ENCODE measurements around the gene ITM2A.

The ITM2A gene

DNA sequence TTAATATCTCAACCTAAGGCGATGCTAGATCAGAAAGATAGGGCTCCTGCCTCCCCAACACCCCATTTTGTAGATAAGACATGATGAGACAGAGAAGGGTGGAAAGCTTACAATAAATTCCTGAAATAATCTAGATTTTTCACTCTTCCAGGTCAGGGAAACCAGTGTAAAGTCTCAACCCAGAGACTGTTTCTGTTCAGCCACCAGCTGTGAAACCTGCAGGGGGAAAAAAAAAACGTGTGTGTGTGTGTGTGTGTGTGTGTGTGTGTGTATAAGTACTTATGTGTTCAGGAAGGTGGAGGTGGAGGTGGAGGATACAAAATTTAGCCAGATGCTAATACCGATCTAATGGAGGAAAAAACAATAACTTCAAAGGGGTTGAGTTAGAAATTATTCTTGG lies 773 bp upstream of the ITM2A start:
- no peak for TF ChIP-seq EZH2 (IDR thresholded peaks at IDR 0.05; ENCODE audit: borderline replicate concordance, low read depth, low read length, severe bottlenecking)
- TF ChIP-seq, protein P1, sequence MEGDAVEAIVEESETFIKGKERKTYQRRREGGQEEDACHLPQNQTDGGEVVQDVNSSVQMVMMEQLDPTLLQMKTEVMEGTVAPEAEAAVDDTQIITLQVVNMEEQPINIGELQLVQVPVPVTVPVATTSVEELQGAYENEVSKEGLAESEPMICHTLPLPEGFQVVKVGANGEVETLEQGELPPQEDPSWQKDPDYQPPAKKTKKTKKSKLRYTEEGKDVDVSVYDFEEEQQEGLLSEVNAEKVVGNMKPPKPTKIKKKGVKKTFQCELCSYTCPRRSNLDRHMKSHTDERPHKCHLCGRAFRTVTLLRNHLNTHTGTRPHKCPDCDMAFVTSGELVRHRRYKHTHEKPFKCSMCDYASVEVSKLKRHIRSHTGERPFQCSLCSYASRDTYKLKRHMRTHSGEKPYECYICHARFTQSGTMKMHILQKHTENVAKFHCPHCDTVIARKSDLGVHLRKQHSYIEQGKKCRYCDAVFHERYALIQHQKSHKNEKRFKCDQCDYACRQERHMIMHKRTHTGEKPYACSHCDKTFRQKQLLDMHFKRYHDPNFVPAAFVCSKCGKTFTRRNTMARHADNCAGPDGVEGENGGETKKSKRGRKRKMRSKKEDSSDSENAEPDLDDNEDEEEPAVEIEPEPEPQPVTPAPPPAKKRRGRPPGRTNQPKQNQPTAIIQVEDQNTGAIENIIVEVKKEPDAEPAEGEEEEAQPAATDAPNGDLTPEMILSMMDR (IDR thresholded peaks at IDR 0.05; ENCODE audit: borderline replicate concordance, extremely low read depth, low read length, poor library complexity, severe bottlenecking), result no peak
- H3K79me2 ChIP-seq (ENCODE audit: insufficient read depth, low read length), result no peaks in the 10 kb centered on the region
- H4K20me1 ChIP-seq (ENCODE audit: insufficient read depth, low read length), result no peaks in the 10 kb centered on the region
- H3K9me3 ChIP-seq (ENCODE audit: insufficient read depth, low read length, severe bottlenecking), result no peaks in the 10 kb centered on the region
- no peak overlapping the region for H2AFZ ChIP-seq (ENCODE audit: low read depth, low read length)
- ATAC-seq (ENCODE audit: insufficient read depth, low read depth), result no peak
- no peak for DNase-seq
- H3K27ac ChIP-seq (ENCODE audit: low read length), result no peak overlapping the region
- H3K36me3 ChIP-seq (ENCODE audit: insufficient read depth, low read length), result no peaks in the 10 kb centered on the region
- no peak overlapping the region for H3K4me3 ChIP-seq (ENCODE audit: low read depth in 1 of 2, low read length in 2 of 2)
- H3K27me3 ChIP-seq (ENCODE audit: insufficient read depth, low read length, poor library complexity), result no peaks in the 10 kb centered on the region
- H3K4me1 ChIP-seq (ENCODE audit: insufficient read depth, low read length), result no peaks in the 10 kb centered on the region
- no peak overlapping the region for H3K4me2 ChIP-seq (ENCODE audit: insufficient read depth, low read length)
- no peak overlapping the region for H3K9ac ChIP-seq (ENCODE audit: low read depth, low read length)

DNA sequence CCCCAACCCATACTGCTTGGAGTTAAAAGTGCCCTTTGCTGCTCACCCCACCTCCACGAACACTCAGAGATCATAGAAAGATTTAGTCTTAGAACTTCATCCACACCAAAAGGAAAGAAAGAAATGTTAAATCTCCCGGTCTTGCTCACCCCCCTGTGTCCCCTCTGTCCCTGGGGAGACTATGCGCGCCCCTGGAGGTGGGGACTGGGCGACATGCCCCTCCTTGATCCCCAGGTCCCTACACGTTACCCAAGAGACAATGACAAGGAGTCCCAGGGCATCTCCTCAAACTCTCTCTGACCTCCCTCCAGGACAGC lies 620 bp downstream of the ITM2A start:
- TF ChIP-seq, protein P1 (IDR thresholded peaks at IDR 0.05; ENCODE audit: borderline replicate concordance, extremely low read depth, low read length, poor library complexity, severe bottlenecking), result no peak
- TF ChIP-seq EZH2 (IDR thresholded peaks at IDR 0.05; ENCODE audit: borderline replicate concordance, low read depth, low read length, severe bottlenecking), result no peak
- no peak for DNase-seq
- H3K9ac ChIP-seq (ENCODE audit: low read depth, low read length), result no peak overlapping the region
- no peaks in the 10 kb centered on the region for H3K79me2 ChIP-seq (ENCODE audit: insufficient read depth, low read length)
- no peak for ATAC-seq (ENCODE audit: insufficient read depth, low read depth)
- no peaks in the 10 kb centered on the region for H3K36me3 ChIP-seq (ENCODE audit: insufficient read depth, low read length)
- no peak overlapping the region for H3K4me2 ChIP-seq (ENCODE audit: insufficient read depth, low read length)
- no peak overlapping the region for H3K4me3 ChIP-seq (ENCODE audit: low read depth in 1 of 2, low read length in 2 of 2)
- no peak overlapping the region for H2AFZ ChIP-seq (ENCODE audit: low read depth, low read length)
- no peaks in the 10 kb centered on the region for H3K9me3 ChIP-seq (ENCODE audit: insufficient read depth, low read length, severe bottlenecking)
- no peaks in the 10 kb centered on the region for H3K4me1 ChIP-seq (ENCODE audit: insufficient read depth, low read length)
- no peaks in the 10 kb centered on the region for H4K20me1 ChIP-seq (ENCODE audit: insufficient read depth, low read length)
- H3K27ac ChIP-seq (ENCODE audit: low read length), result no peak overlapping the region
- H3K27me3 ChIP-seq (ENCODE audit: insufficient read depth, low read length, poor library complexity), result no peaks in the 10 kb centered on the region

DNA sequence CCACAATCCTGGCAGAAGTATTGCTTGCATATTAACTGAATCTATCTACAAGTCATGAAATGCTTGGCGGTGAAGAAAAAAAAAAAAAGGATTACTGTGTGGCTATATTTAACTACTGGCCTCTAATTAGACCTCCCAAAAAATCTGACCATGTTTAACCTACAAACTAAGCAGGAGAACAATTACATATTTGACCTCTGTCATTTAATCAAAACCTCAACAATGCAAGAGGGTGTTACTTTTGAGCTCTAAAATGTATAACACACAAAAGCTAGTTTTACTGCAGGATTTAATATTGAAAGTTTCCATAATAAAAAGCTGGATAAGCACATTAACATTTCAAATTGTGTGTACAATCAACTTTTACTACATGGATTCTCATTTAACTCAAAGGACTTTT lies 1.5 kb downstream of the ITM2A start:
- H3K27ac ChIP-seq (ENCODE audit: low read length), result no peak overlapping the region
- no peaks in the 10 kb centered on the region for H3K79me2 ChIP-seq (ENCODE audit: insufficient read depth, low read length)
- H3K36me3 ChIP-seq (ENCODE audit: insufficient read depth, low read length), result no peaks in the 10 kb centered on the region
- H4K20me1 ChIP-seq (ENCODE audit: insufficient read depth, low read length), result no peaks in the 10 kb centered on the region
- ATAC-seq (ENCODE audit: insufficient read depth, low read depth) (no peak), DNase-seq (no peak)
- TF ChIP-seq, protein P1 (IDR thresholded peaks at IDR 0.05; ENCODE audit: borderline replicate concordance, extremely low read depth, low read length, poor library complexity, severe bottlenecking), result no peak
- no peak for TF ChIP-seq EZH2 (IDR thresholded peaks at IDR 0.05; ENCODE audit: borderline replicate concordance, low read depth, low read length, severe bottlenecking)
- no peaks in the 10 kb centered on the region for H3K27me3 ChIP-seq (ENCODE audit: insufficient read depth, low read length, poor library complexity)
- no peak overlapping the region for H3K4me2 ChIP-seq (ENCODE audit: insufficient read depth, low read length)
- H3K9me3 ChIP-seq (ENCODE audit: insufficient read depth, low read length, severe bottlenecking), result no peaks in the 10 kb centered on the region
- no peak overlapping the region for H2AFZ ChIP-seq (ENCODE audit: low read depth, low read length)
- no peaks in the 10 kb centered on the region for H3K4me1 ChIP-seq (ENCODE audit: insufficient read depth, low read length)
- no peak overlapping the region for H3K9ac ChIP-seq (ENCODE audit: low read depth, low read length)
- H3K4me3 ChIP-seq (ENCODE audit: low read depth in 1 of 2, low read length in 2 of 2), result no peak overlapping the region

DNA sequence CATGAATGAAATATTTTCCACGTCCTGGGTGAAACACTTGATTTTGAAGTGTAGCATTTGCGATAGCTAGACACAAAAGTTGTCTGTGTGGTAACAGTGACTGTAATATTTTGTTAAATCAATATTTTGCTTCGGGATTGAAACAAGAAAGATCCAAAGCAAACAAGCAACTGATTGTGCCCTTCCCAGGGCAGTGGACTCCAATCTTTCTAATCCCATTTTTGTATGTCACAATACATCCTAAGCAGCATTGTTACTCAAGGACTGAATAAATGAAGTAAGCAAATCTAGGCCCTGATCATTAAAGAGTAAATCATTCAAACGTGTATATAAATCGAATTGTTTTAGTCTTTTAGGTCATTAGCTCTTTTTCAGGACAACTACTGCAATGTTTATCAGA lies 2.8 kb downstream of the ITM2A start:
- H3K36me3 ChIP-seq (ENCODE audit: insufficient read depth, low read length), result no peaks in the 10 kb centered on the region
- no peaks in the 10 kb centered on the region for H4K20me1 ChIP-seq (ENCODE audit: insufficient read depth, low read length)
- no peaks in the 10 kb centered on the region for H3K9me3 ChIP-seq (ENCODE audit: insufficient read depth, low read length, severe bottlenecking)
- H3K79me2 ChIP-seq (ENCODE audit: insufficient read depth, low read length), result no peaks in the 10 kb centered on the region
- ATAC-seq (ENCODE audit: insufficient read depth, low read depth) (no peak), DNase-seq (no peak)
- no peak overlapping the region for H2AFZ ChIP-seq (ENCODE audit: low read depth, low read length)
- no peak overlapping the region for H3K4me3 ChIP-seq (ENCODE audit: low read depth in 1 of 2, low read length in 2 of 2)
- H3K4me2 ChIP-seq (ENCODE audit: insufficient read depth, low read length), result no peak overlapping the region
- H3K9ac ChIP-seq (ENCODE audit: low read depth, low read length), result no peak overlapping the region
- no peaks in the 10 kb centered on the region for H3K4me1 ChIP-seq (ENCODE audit: insufficient read depth, low read length)
- no peak overlapping the region for H3K27ac ChIP-seq (ENCODE audit: low read length)
- no peaks in the 10 kb centered on the region for H3K27me3 ChIP-seq (ENCODE audit: insufficient read depth, low read length, poor library complexity)
- no peak for TF ChIP-seq EZH2 (IDR thresholded peaks at IDR 0.05; ENCODE audit: borderline replicate concordance, low read depth, low read length, severe bottlenecking)
- TF ChIP-seq, protein P1 (IDR thresholded peaks at IDR 0.05; ENCODE audit: borderline replicate concordance, extremely low read depth, low read length, poor library complexity, severe bottlenecking), result no peak
